Activated naive CD4-positive, alpha-beta T cell treated with anti-CD3 and anti-CD28 coated beads, Interleukin-2, amount 50 U/mL, for 72 hours (primary cell): ENCODE data around the gene COL6A3. TPM values are rescaled to one million over a fixed set of nuclear protein-coding genes. Genes with fewer than 3 reads are reported as not detected.

Experiments used
- ATAC-seq, 2 donors: fragments of 150-1000 bp; cut with Tn5 transposase; 2 replicates each; pipeline ENCODE4 v1.10.0; 2021; ENCODE audit warnings: mild to moderate bottlenecking in 2 of 2, moderate library complexity in 2 of 2
- DNase-seq, 2 donors: peaks; one replicate each; pipeline ENCODE4 v3.0.0; 2021 to 2022; ENCODE audit warnings: low spot score in 2 of 2
- H3K27ac Mint-ChIP-seq, 2 donors: one replicate each; pipeline ENCODE4 v1.8.0; 2022; ENCODE audit warnings: mild to moderate bottlenecking in 2 of 2, mixed read lengths in 2 of 2
- H3K36me3 Mint-ChIP-seq, 2 donors: one replicate each; pipeline ENCODE4 v1.8.0; 2022; ENCODE audit warnings: mixed read lengths in 2 of 2
- H3K9me3 Mint-ChIP-seq, 2 donors: one replicate each; pipeline ENCODE4 v1.8.0; 2022; ENCODE audit warnings: mixed read lengths in 2 of 2
- total RNA-seq, 2 donors: library from RNA; stranded (reverse); gene quantifications; one replicate each; pipeline ENCODE4 v1.2.3, GENCODE V29; 2022

COL6A3 gene
- total RNA-seq, 2 donors from 2014 or later = 13.6 to 31.6 TPM

DNA sequence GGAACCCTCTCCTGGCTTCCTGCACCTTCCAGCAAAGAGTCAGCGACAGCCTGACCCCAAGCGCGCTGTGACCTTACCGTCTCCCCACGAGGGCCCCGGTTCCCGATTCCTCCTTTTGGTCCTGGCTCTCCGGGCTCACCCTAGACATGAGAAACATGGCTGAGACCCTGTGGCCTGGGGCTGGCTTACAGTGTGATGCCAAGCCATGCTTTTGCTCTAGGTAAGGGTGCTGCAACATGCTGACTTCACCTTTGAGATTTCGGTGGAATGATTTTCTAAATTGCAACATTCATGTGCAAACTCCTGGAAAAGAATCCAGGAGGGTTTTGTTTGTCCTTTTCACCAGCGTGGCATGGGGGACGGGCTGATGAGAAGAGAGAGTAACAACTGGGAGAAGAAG lies 63.9 kb downstream of the COL6A3 start:
- no peaks in the 10 kb centered on the region for H3K36me3 Mint-ChIP-seq
- no peak for ATAC-seq
- H3K9me3 Mint-ChIP-seq = no peaks in the 10 kb centered on the region

DNA sequence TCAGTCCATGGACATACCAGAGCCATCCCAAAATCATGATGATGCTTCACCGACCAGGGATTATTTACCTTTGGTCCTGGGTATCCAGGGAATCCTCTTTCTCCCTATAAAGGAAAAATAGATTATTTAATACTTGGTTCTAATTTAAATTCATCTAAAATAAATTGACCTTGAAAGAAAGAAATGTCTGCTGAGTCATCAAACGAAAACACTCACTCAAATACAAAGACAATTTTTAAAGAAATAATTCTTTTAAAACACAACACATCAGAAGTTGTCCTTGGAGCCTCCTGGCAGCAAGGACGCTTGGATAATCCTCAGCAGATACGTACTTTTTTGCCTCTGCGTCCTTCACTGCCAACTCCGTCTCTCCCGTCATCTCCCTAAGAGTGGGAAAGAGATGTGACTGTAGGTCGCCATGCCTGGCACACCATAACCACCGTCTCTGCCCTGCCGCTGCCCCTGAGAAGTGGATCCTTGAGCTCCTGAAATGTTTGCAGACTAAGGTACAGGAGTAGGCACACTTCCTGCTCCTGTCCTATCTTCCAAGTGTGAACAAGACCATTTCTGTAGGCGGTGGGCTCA lies 65.6 kb downstream of the COL6A3 start:
- Mint-ChIP-seq H3K36me3 (no peaks in the 10 kb centered on the region), H3K27ac (no peak overlapping the region), H3K9me3 (no peaks in the 10 kb centered on the region)
- DNase-seq = no peak
- no peak for ATAC-seq

More for the DNA sequence above, 63.9 kb downstream of the COL6A3 start:
- H3K27ac Mint-ChIP-seq = no peak overlapping the region
- DNase-seq = no peak

DNA sequence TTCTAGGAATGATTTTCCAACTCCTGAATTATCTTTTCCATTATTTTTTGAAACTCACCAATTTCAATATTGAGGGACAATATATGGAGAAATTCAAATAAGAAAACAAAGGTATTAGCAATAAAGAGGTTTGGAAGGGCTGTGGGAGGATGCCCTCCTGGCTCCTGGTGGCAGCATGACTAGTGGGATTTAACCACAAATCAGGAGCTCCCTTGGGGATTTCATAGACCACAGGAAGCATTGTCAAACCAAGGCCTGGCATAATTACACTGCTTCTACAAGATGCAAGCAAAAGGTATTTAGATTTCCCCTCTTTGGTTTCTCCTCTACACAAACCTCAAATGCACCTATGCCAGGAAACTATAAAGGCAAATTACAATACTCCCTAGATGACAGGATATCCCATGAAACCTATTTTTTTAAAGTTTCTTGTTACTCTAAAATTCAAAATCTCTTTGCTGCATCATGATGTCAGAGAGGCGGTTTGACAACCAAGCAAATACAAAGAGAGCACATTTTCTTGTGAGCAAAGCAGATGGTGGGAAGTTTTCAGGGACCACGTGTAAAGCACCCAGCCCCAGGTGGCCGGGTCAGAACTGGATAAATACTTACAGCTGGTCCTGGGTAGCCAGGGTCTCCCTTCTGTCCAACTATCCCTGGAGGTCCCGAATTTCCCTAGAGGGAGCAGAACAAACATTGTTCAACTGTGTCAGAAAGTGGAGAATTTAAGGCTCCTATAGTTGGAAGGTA lies 67.9 kb downstream of the COL6A3 start:
- DNase-seq = no peak
- H3K27ac Mint-ChIP-seq = no peak overlapping the region

DNA sequence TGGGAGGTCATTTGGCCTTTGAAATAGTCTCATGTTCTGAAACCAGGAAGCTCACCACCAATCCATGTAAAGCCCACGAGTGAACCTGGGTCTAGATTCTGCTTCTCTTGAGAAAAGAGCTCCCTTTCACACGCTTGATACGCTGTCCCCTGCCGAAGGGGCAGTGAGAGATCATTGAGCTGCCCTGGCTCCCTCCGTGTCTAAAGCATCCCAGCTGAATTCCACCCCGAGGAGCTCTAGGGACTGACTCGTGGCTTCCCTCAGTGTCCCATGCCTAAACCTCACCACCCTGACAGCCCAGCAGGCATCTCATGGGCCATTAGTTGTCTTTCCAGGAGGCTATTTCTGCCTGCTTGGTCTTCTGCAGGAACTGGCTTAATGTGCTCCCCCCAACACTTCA lies 68.6 kb downstream of the COL6A3 start:
- ATAC-seq = no peak

More for the DNA sequence above, 67.9 kb downstream of the COL6A3 start:
- Mint-ChIP-seq H3K9me3 (no peaks in the 10 kb centered on the region), H3K36me3 (no peaks in the 10 kb centered on the region)
- no peak for ATAC-seq

DNA sequence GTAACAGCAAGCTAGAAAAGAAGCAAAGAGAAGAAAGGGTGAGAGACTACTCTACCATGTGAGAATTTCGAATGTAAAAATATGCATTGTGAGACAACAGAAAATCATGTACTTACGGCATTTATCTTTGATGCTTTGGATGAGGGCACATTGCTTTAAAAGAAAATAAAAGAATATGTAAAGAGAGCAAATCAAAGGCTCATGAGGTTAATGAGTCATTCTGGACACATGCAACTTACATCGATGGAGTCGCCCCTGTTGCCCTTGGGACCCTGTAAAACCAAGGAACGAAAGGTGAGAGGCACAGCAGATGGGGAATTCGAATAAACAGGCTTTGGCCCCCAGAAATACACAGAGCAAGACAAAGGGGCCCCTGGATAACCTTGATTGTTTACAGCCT lies 69.0 kb downstream of the COL6A3 start:
- no peaks in the 10 kb centered on the region for H3K36me3 Mint-ChIP-seq
- H3K9me3 Mint-ChIP-seq = no peaks in the 10 kb centered on the region
- no peak for DNase-seq
- H3K27ac Mint-ChIP-seq = no peak overlapping the region
- no peak for ATAC-seq

More for the DNA sequence above, 68.6 kb downstream of the COL6A3 start:
- H3K9me3 Mint-ChIP-seq = no peaks in the 10 kb centered on the region
- no peak for DNase-seq
- H3K27ac Mint-ChIP-seq = no peak overlapping the region
- no peaks in the 10 kb centered on the region for H3K36me3 Mint-ChIP-seq

DNA sequence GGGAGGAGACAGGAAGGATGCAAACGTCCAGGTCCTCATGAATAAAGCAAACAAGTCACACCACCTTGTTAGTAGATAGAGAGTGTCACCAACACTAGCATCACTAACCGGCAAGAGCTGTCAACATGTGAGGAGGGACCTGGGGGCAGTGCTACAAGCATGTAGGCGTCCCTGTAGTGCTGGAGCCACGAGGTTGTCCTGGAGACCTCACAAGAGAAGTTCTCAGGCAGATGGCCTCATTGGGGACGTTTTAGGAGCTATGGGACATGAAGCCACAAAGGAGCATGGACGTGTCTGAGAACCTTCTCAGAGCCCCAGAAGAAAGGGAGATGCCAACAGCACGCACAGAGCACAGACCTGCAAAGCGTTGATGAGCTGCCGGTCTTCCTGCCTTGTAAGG lies 70.0 kb downstream of the COL6A3 start:
- ATAC-seq = no peak
- no peaks in the 10 kb centered on the region for H3K36me3 Mint-ChIP-seq
- no peaks in the 10 kb centered on the region for H3K9me3 Mint-ChIP-seq
- DNase-seq = no peak
- H3K27ac Mint-ChIP-seq = no peak overlapping the region

DNA sequence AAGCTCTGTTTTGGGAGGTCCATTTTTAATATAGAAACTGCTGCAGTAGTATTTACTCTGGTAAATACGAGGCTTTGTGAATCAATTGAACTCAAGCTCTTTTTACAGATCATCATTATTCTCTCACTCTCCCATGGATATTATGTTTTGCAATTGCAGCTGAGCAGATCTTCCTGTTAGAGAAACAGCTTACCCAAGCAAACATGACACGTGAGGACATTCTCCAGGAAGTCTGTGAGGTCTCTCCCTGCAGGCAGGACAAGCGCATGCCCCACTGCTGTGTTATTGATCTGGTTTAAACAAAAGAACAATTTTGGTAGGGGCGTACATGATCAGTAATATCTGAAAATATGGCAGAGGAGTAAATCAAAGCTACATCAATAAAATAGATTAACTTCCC lies 72.1 kb downstream of the COL6A3 start:
- no peaks in the 10 kb centered on the region for H3K9me3 Mint-ChIP-seq
- ATAC-seq = no peak
- H3K36me3 Mint-ChIP-seq = no peaks in the 10 kb centered on the region
- peak overlapping the region in 1 of 2 donors; percentile 4 for H3K27ac Mint-ChIP-seq
- DNase-seq = no peak

DNA sequence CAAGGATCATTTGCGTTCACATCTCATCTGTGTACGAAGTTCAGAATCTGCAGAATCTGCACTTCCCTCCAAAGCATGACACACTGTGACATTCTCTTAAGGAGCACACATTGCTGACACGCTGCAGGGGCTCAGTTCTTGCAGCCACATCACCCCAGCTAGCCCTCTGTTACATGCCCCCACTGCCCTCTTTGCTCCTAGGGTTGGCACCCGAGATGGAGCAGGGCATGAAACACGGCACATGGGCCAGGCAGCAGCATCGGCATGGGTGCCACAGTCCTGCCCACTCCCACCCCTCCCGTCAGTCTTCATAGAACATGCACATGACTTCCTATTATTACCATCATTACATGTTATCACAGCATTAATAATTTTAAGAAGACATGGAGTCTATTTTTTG lies 76.4 kb downstream of the COL6A3 start:
- H3K36me3 Mint-ChIP-seq = peaks cover 4% of the 10 kb centered on the region in 2 donors
- DNase-seq (no peak), ATAC-seq (no peak)
- H3K27ac Mint-ChIP-seq = no peak overlapping the region
- no peaks in the 10 kb centered on the region for H3K9me3 Mint-ChIP-seq

DNA sequence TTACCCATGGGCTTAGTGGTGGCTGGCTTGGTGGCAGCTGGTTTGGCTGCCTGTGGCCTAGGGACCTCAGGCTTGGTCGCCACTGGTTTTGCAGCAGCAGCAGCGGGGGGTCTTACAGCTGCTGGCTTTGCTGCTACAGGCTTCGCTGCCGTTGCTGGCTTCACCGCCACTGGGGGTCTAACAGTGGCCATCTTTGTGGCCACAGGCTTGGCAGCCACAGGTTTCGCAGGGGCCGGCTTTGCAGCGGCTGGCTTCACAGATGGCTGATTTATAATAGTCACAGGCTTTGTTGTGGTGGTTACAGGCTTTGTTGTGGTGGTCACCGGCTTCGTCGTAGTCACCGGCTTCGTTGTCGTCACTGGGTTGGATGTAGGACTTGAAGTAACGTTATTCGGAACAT lies 77.8 kb downstream of the COL6A3 start:
- Mint-ChIP-seq H3K9me3 (no peaks in the 10 kb centered on the region), H3K36me3 (peaks cover 4% of the 10 kb centered on the region in 2 donors), H3K27ac (no peak overlapping the region)
- ATAC-seq (no peak), DNase-seq (no peak)

DNA sequence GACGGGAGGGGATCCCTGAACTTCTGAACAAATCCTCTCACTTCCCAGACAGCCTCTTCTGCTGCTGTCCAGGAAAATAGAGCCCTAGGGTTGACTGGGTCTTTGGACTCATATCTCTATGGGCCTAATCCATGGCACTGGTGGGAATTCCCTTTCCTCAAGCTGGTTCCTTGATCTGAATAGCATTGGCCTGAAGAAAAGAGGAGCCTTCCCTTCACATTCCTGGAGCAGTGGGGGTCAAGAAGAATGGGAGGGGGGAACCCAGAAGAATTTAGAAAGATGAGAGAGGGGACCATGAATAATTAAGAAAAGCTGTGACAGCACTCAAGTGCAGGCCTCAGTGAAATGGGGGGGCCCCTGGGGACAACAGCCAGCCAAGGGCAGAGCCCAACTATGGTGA lies 80.2 kb downstream of the COL6A3 start:
- H3K9me3 Mint-ChIP-seq = no peaks in the 10 kb centered on the region
- ATAC-seq = no peak
- H3K27ac Mint-ChIP-seq = no peak overlapping the region
- DNase-seq = no peak
- peaks cover 4% of the 10 kb centered on the region in 2 donors for H3K36me3 Mint-ChIP-seq

DNA sequence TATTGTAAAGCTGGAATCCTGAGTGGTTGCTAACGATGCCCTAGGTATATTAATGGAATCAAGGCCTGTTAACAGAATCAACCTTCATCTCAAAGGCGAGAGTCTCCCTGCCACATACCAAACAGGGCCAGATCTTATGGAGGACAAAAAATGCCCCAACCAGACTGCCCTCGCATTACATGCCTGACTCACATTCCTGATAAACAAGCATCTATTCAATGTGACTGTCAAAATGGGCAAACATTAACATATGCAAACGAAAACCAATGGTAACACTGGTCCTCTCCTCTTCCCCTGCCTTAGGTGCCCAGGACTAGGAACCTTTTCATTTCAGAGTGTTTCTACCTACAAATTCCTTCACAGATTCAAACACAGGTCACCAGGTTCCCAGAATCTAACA lies 83.4 kb downstream of the COL6A3 start:
- DNase-seq = no peak
- Mint-ChIP-seq H3K27ac (no peak overlapping the region), H3K9me3 (no peaks in the 10 kb centered on the region), H3K36me3 (peaks cover 4% of the 10 kb centered on the region in 2 donors)
- ATAC-seq = no peak

DNA sequence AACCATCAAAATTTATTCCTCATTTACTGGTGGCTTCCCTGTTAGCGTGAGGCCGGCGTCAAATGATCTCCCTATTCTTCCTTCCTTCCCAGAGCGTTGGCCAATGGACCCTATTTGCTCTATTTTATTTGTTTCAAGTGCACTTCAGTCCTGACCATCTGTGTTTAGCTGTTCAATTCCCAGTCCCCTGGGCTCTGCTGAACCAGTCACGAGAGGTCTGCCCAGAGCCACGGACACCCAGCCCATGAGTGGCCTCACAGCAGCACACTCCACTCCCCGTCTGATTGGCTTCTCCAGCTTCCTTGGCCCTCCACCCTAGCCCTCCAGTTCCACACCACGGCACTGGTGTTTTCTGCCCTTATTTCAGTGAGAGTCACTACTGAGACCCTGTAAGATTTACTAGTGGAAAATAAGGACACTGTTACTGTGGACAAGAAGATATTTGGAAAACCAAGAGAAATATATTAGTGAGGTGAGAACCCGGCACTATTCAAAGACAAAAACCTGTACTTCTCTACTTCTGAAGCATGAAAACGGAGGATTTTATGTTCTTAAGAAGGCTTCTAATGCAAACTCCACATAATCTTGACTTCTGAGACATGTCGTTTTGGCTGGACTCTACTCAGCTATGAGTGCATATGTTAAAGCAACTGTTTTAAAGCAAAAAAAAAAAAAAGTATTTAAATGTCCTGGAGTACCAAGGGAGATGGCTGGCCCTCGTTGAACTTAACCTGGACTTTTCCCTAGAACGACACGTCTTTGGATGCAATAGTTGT lies 86.6 kb downstream of the COL6A3 start:
- H3K36me3 Mint-ChIP-seq = no peaks in the 10 kb centered on the region
- H3K27ac Mint-ChIP-seq = peak overlapping the region in 1 of 2 donors; percentile 67
- H3K9me3 Mint-ChIP-seq = no peaks in the 10 kb centered on the region
- no peak for DNase-seq
- no peak for ATAC-seq

DNA sequence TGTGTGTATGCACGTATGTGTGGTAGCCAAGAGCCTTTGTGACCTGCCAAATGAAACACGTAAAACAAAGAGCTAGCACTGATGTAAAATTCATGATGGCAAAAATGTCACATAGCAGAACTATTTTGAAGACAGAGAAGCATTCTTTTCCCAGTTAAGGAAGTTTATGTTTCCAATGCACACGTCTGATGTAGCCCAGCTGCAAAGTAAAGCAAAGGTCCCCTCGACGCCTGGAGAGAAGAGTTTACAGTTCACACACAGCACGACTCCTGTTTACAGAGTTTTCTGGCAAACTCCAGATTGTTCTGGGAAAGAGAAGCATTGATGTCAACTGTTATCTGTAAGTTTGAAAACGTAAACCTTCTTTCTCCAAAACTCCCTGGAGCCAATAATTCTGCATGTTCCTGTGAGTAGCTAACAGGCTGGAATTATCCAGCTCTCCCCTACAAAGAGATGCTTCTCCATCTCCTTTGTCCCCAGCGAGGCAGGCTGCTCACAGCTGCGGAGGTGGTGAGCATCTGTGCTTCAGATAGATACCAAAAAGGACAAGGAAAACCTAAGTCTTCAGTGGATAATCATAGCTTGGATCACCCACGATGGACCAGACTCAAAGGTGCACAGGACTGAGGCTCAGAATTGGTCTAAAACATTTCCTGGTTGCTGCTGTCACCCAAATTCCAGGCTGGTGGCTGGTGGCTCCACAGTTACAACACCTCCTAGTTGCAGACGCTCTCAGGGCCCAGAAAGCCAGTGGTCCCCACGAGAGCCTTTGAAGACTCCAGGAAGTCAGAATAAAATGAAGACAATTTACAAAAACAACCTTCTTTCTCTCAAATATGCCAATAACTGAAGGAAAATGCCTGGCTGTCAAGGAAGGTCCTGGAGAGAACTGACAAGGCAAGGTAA lies 87.4 kb downstream of the COL6A3 start:
- Mint-ChIP-seq H3K27ac (no peak overlapping the region), H3K9me3 (no peaks in the 10 kb centered on the region), H3K36me3 (no peaks in the 10 kb centered on the region)
- DNase-seq (no peak), ATAC-seq (no peak)

DNA sequence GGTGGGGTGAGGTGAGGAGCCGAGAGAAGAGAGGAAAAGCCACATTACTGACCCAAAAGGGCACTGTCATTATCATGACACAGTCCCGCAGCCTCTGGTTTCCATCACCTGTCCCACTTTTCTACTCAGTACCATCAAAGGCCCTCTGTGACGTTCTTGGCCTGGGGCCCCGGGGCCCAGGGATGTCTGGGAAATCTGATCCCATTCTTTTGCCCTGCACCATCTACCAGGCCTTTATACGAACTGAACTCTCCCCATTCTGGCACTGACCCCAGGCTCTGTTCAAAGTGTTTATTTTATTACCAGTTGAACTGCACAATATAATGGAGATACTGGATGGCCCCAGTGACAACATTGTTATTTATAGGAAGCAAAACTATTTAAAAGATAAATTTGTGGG lies 89.1 kb downstream of the COL6A3 start:
- no peak for DNase-seq
- no peak for ATAC-seq
- Mint-ChIP-seq H3K27ac (no peak overlapping the region), H3K36me3 (no peaks in the 10 kb centered on the region), H3K9me3 (no peaks in the 10 kb centered on the region)

DNA sequence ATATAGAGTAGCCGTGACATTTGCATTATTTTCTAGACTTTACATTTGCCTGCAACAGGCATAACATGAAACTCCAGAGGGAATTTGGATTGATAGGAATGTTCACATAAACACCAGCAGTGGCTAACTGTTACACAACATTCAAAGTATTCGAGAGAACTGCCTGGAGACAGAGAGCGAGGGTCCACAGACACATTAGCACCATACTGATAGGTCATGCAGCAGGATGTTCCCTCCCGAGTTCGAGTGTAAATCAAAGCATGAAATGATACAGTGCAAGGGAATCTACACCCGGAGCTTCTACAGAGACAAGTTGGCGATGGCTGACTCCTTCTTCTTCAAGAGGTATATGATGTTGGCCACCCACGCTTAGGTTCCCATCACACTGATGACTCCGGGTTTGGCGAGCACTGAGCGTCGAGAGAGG lies 89.5 kb downstream of the COL6A3 start:
- Mint-ChIP-seq H3K36me3 (no peaks in the 10 kb centered on the region), H3K27ac (no peak overlapping the region), H3K9me3 (no peaks in the 10 kb centered on the region)
- ATAC-seq (no peak), DNase-seq (no peak)

DNA sequence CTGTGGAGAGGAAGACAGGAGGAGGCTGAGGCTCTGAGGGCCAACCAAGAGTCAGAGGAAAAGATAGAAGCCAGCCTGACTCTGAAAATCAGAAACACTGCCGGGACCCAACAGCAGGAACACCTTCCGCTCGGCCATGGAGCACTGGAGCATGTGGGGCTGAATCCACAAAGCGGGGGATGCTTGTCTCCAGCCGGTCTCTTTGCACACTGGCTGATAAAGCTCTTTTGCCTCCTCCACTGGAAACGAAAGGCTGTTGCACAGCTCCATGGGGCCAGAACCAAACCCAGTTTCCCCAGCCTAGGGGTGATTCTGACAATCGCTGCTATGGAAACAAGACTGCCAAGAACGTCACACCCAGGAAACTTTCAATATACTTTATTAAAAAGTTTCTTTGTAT lies 90.3 kb downstream of the COL6A3 start:
- no peak for ATAC-seq
- no peaks in the 10 kb centered on the region for H3K9me3 Mint-ChIP-seq
- no peaks in the 10 kb centered on the region for H3K36me3 Mint-ChIP-seq
- no peak overlapping the region for H3K27ac Mint-ChIP-seq
- DNase-seq = no peak
